ENCODE data around the gene FBRSL1.

Gene FBRSL1

DNA sequence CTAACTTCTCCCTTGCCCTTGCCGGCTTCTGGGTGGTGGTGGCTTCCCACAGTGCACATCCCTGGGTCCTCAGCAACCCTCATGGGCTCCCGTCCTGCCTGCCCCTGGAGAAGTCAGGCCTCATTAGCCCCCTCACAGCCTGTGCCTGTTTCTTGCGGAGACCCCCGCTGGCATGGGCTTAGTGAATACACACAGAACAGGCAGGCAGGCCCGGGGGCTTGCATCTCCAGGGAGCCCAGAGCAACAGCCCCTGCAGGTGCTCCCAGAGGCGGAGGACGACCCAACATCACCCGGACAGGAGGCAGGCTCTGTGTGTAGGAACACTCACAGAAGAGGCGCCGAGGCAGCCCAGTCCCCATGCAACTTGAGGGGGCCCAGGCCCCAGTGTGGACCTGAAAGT is 25.1 kb upstream of the FBRSL1 start:
- no peak overlapping the region for H3K4me3 ChIP-seq (ENCODE audit: low read depth in 1 of 2, low read length in 2 of 2)
- no peaks in the 10 kb centered on the region for H3K4me1 ChIP-seq (ENCODE audit: control insufficient read depth in 1 of 2, insufficient read depth in 2 of 2, low read length in 2 of 2)
- H3K27ac ChIP-seq (ENCODE audit: low read length): no peak overlapping the region
- no peaks in the 10 kb centered on the region for H3K27me3 ChIP-seq (ENCODE audit: low read depth, low read length)
- H3K36me3 ChIP-seq (ENCODE audit: control insufficient read depth in 1 of 2, insufficient read depth in 2 of 2, low read length in 2 of 2): no peaks in the 10 kb centered on the region
- no peaks in the 10 kb centered on the region for H3K9me3 ChIP-seq (ENCODE audit: control insufficient read depth in 1 of 2, low read length in 2 of 2)

DNA sequence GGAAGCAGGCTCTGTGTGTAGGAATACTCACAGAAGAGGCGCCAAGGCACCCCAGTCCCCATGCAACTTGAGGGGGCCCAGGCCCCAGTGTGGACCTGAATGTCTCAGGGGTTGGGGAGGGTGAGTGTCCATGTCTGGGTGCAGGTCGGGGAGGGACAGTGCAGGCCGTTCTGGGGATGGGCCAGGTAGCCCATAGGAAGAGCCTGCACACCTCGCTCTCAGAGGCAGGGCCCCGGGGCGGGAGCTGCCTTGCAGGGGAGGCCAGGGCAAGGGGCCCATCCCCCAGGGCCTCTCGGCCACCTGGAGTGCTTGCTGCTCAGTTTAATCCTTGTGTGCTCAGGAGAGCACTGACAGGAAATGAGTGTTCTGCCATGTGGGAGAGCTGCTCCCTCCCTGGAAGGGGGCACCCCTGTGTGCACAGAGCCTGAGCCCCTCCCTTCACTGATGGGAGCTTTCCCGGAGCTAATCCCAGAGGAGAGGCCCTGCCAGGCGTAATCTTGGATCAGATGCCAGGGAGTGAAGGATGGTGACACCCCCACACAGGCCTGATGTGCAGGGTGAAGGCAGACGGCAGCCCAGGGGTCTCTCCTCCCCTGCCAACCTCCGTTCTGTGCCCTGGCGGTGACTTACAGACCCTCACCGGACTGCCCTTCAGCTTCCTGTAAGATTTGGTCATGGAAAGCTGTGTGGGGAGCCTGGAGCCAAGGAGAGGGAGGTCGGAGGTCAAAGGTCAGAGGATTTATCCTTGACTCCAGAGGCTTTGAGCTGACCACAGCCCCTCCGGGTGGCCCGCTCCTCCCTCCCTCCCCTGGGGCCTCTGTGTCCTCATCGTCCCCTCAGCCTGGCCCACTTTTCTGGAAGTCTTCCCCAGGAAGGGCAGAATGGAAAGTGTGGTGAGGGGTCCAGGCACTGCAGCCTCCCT is 24.4 kb upstream of the FBRSL1 start:
- no peaks in the 10 kb centered on the region for H3K27me3 ChIP-seq (ENCODE audit: low read depth, low read length)
- no peaks in the 10 kb centered on the region for H3K9me3 ChIP-seq (ENCODE audit: control insufficient read depth in 1 of 2, low read length in 2 of 2)
- H3K27ac ChIP-seq (ENCODE audit: low read length): no peak overlapping the region
- no peaks in the 10 kb centered on the region for H3K36me3 ChIP-seq (ENCODE audit: control insufficient read depth in 1 of 2, insufficient read depth in 2 of 2, low read length in 2 of 2)
- H3K4me3 ChIP-seq (ENCODE audit: low read depth in 1 of 2, low read length in 2 of 2): no peak overlapping the region
- no peaks in the 10 kb centered on the region for H3K4me1 ChIP-seq (ENCODE audit: control insufficient read depth in 1 of 2, insufficient read depth in 2 of 2, low read length in 2 of 2)

DNA sequence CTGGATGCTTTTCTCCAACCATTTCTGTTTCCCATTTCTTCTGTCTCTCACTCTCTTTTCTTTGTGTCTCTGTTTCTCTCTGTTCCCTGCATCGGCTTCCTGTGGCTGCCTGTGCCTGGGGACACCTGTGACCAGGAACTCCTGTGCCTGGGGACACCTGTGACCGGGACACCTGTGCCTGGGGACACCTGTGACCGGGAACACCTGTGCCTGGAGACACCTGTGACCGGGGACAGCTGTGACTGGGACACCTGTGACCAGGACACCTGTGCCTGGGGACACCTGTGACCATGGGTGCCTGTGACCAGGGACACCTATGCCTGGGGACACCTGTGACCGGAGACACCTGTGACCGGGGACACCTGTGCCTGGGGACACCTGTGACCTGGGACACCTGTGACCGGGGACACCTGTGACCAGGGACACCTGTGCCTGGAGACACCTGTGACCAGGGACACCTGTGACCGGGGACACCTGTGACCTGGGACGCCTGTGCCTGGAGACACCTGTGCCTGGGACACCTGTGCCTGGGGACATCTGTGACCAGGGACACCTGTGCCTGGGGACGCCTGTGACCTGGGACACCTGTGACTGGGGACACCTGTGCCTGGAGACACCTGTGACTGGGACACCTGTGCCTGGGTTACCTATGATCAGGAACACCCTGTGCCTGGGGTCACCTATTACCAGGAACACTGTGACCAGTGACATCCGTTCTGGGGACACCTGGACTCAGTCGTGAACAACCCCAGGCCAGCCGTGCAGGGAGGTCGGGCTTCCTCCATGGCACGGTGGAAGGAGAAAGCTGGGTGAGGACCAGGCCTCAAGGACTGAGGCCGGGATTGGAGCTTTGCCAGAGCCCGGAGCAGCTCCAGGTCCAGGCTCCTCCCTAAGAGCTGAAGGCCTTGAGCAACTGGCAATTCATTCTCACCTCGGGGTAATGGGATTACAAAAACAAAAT is 23.4 kb upstream of the FBRSL1 start:
- no peaks in the 10 kb centered on the region for H3K4me1 ChIP-seq (ENCODE audit: control insufficient read depth in 1 of 2, insufficient read depth in 2 of 2, low read length in 2 of 2)
- no peaks in the 10 kb centered on the region for H3K27me3 ChIP-seq (ENCODE audit: low read depth, low read length)
- no peak overlapping the region for H3K27ac ChIP-seq (ENCODE audit: low read length)
- no peak overlapping the region for H3K4me3 ChIP-seq (ENCODE audit: low read depth in 1 of 2, low read length in 2 of 2)
- H3K9me3 ChIP-seq (ENCODE audit: control insufficient read depth in 1 of 2, low read length in 2 of 2): no peaks in the 10 kb centered on the region
- no peaks in the 10 kb centered on the region for H3K36me3 ChIP-seq (ENCODE audit: control insufficient read depth in 1 of 2, insufficient read depth in 2 of 2, low read length in 2 of 2)

DNA sequence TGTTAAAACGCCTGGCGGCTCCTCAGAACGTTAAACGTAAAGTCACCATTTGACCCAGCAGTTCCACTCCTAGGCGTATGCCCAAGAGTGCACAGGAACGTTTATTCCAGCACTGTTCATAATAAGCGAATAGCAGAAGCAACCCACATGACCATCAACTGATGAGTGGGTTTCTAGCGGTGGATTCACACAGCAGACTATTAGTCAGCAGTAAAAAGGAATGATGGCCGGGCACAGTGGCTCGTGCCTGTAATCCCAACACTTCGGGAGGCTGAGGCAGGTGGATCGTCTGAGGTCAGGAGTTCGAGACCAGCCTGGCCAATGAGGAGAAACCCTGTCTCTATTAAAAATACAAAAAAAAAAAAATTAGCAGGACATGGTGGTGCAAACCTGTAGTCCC is 22.4 kb upstream of the FBRSL1 start:
- Histone ChIP-seq H3K27me3 (ENCODE audit: low read depth, low read length) (no peaks in the 10 kb centered on the region), H3K9me3 (ENCODE audit: control insufficient read depth in 1 of 2, low read length in 2 of 2) (no peaks in the 10 kb centered on the region), H3K27ac (ENCODE audit: low read length) (no peak overlapping the region)

DNA sequence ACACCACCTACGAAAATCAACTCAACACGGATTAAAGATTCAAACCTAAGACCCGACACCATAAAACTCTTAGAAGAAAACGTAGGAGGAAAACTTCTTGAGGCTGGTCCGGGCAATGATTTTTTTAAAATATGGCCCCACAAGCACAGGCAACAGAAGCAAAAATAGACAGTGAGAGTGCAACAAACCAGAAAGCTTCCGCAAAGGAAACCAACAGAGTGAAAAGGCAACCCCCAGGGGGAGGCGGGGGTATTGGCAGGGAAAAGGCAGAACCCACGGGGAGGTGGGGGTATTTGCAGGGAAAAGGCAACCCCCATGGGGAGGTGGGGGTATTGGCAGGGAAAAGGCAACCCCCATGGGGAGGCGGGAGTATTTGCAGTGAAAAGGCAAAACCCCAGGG is 20.5 kb upstream of the FBRSL1 start:
- Histone ChIP-seq H3K4me3 (ENCODE audit: low read depth in 1 of 2, low read length in 2 of 2) (no peak overlapping the region), H3K27ac (ENCODE audit: low read length) (no peak overlapping the region), H3K36me3 (ENCODE audit: control insufficient read depth in 1 of 2, insufficient read depth in 2 of 2, low read length in 2 of 2) (no peaks in the 10 kb centered on the region), H3K9me3 (ENCODE audit: control insufficient read depth in 1 of 2, low read length in 2 of 2) (no peaks in the 10 kb centered on the region), H3K4me1 (ENCODE audit: control insufficient read depth in 1 of 2, insufficient read depth in 2 of 2, low read length in 2 of 2) (no peaks in the 10 kb centered on the region), H3K27me3 (ENCODE audit: low read depth, low read length) (no peaks in the 10 kb centered on the region)

More for the DNA sequence above, 22.4 kb upstream of the FBRSL1 start:
- Histone ChIP-seq H3K4me3 (ENCODE audit: low read depth in 1 of 2, low read length in 2 of 2) (no peak overlapping the region), H3K4me1 (ENCODE audit: control insufficient read depth in 1 of 2, insufficient read depth in 2 of 2, low read length in 2 of 2) (no peaks in the 10 kb centered on the region), H3K36me3 (ENCODE audit: control insufficient read depth in 1 of 2, insufficient read depth in 2 of 2, low read length in 2 of 2) (no peaks in the 10 kb centered on the region)

DNA sequence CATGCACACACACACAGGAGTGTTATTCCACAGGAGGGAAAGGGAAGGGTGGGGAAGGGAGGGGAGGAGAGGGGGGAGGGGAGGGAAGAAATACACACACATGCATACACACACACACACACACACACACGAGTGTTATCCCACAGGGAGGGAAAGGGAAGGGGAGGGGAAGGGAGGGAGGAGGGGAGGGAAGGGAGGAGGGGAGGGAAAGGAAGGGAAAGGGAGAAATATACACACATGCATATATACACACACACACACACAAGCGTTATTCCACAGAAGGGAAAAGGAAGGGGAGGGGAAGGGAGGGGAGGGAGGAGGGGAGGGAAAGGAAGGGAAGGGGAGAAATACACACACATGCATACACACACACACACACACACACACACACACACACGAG is 19.6 kb upstream of the FBRSL1 start:
- Histone ChIP-seq H3K4me3 (ENCODE audit: low read depth in 1 of 2, low read length in 2 of 2) (no peak overlapping the region), H3K4me1 (ENCODE audit: control insufficient read depth in 1 of 2, insufficient read depth in 2 of 2, low read length in 2 of 2) (no peaks in the 10 kb centered on the region), H3K36me3 (ENCODE audit: control insufficient read depth in 1 of 2, insufficient read depth in 2 of 2, low read length in 2 of 2) (no peaks in the 10 kb centered on the region), H3K27ac (ENCODE audit: low read length) (no peak overlapping the region), H3K27me3 (ENCODE audit: low read depth, low read length) (no peaks in the 10 kb centered on the region), H3K9me3 (ENCODE audit: control insufficient read depth in 1 of 2, low read length in 2 of 2) (no peaks in the 10 kb centered on the region)

DNA sequence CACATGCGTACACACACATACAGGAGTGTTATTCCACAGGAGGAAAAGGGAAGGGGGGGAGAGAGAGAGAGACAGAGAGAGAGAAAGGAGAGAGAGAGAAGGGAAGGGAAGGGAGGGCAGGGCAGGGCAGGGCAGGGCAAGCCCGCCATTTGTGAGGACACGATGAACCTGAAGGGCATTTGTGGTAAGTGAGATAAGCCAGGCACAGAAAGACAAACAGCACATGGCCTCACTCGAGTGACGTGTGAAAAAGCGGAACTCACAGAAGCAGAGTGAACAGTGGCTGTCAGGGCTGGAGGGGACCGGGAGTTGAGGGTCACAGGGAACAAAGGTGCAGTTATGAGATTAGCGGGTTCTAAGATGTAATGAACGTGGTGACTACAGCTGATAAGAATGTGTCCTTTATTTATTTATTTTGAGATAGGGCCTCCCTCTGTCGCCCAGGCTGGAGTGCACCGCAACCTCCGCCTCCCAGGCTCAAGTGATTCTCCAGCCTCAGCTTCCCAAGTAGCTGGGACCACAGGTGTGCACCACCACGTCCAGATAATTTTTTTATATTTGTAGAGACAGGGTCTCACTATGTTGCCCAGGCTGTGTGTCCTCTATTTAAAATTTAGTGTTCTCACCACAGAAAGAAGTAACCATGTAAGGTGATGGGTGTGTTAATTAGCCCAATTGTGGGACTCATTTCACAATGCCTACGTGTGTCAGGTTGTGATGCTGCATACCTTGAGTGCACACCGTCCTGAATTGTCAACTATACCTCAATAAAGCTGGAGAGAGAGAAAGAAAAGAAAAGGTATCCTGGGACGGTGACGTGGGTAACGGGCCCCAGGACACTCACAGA is 18.7 kb upstream of the FBRSL1 start:
- Histone ChIP-seq H3K9me3 (ENCODE audit: control insufficient read depth in 1 of 2, low read length in 2 of 2) (no peaks in the 10 kb centered on the region), H3K27ac (ENCODE audit: low read length) (no peak overlapping the region), H3K4me1 (ENCODE audit: control insufficient read depth in 1 of 2, insufficient read depth in 2 of 2, low read length in 2 of 2) (no peaks in the 10 kb centered on the region), H3K36me3 (ENCODE audit: control insufficient read depth in 1 of 2, insufficient read depth in 2 of 2, low read length in 2 of 2) (no peaks in the 10 kb centered on the region), H3K4me3 (ENCODE audit: low read depth in 1 of 2, low read length in 2 of 2) (no peak overlapping the region), H3K27me3 (ENCODE audit: low read depth, low read length) (no peaks in the 10 kb centered on the region)

DNA sequence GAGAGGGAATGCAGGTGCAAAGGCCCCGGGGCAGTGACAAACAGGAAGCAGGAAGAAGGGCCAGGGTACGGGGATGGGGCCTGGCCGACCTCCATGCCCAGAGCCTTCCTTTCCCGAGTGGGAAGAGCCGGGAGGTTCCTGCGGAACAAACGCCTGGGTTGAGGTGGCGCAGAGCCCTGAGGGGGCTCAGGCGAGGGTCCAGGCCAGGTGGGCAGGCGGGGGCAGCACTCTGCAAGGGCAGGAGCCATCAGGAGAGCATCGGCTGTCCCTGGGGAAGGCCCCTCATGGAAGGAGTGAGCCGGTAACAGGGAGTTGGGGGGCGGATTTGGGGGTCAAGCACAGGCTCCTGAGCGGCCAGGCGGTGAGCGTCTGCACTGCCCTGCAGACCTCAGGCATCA is 18.1 kb upstream of the FBRSL1 start:
- H3K27ac ChIP-seq (ENCODE audit: low read length): no peak overlapping the region
- H3K27me3 ChIP-seq (ENCODE audit: low read depth, low read length): no peaks in the 10 kb centered on the region
- no peaks in the 10 kb centered on the region for H3K4me1 ChIP-seq (ENCODE audit: control insufficient read depth in 1 of 2, insufficient read depth in 2 of 2, low read length in 2 of 2)
- H3K36me3 ChIP-seq (ENCODE audit: control insufficient read depth in 1 of 2, insufficient read depth in 2 of 2, low read length in 2 of 2): no peaks in the 10 kb centered on the region
- no peak overlapping the region for H3K4me3 ChIP-seq (ENCODE audit: low read depth in 1 of 2, low read length in 2 of 2)
- no peaks in the 10 kb centered on the region for H3K9me3 ChIP-seq (ENCODE audit: control insufficient read depth in 1 of 2, low read length in 2 of 2)

DNA sequence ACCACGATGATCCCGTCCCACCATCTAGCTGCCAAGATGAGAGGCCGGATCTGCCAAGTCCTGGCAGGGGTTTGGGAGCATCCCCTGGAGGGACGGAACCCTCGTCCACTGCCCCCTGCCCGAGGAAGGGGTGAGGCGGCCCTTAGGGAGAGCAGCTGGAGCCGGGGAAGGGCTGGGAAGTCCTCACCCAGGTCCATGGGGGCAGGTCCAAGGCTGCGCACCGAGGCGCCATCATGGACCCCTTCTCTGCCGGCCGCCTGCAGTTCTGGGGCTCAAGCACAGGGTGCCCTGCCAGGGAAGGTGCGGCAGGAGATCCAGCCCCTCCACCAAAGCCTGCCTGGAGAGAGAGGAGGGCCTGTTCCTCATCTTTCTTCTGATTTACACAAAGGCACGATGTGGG is 17.6 kb upstream of the FBRSL1 start:
- H3K27ac ChIP-seq (ENCODE audit: low read length): no peak overlapping the region
- no peaks in the 10 kb centered on the region for H3K27me3 ChIP-seq (ENCODE audit: low read depth, low read length)
- no peak overlapping the region for H3K4me3 ChIP-seq (ENCODE audit: low read depth in 1 of 2, low read length in 2 of 2)
- H3K9me3 ChIP-seq (ENCODE audit: control insufficient read depth in 1 of 2, low read length in 2 of 2): no peaks in the 10 kb centered on the region
- no peaks in the 10 kb centered on the region for H3K36me3 ChIP-seq (ENCODE audit: control insufficient read depth in 1 of 2, insufficient read depth in 2 of 2, low read length in 2 of 2)
- no peaks in the 10 kb centered on the region for H3K4me1 ChIP-seq (ENCODE audit: control insufficient read depth in 1 of 2, insufficient read depth in 2 of 2, low read length in 2 of 2)

DNA sequence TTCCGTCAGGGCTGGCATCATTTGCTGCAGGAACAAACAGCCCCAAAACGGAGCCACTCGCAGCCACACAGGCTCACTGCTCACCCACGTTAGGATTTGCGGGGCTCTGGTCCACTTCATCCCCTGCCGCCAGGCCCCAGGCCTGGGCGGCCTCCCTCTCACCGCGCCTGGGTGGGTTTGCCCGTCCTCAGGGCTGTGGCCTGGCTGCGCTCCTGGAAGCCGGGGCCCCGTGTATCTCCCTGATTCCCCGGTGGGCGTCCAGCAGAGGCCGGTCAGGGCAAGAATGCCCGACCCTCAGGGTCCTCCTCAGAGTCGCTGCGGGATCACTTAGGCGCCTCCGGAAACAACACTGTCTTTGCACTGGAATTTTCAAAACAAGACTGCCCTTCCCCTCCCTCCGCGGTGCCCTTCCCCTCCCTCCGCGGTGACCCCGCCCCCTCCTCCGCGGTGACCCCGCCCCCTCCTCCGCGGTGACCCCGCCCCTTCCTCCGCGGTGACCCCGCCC is 15.7 kb upstream of the FBRSL1 start:
- no peaks in the 10 kb centered on the region for H3K27me3 ChIP-seq (ENCODE audit: low read depth, low read length)
- no peak overlapping the region for H3K4me3 ChIP-seq (ENCODE audit: low read depth in 1 of 2, low read length in 2 of 2)
- H3K27ac ChIP-seq (ENCODE audit: low read length): no peak overlapping the region
- no peaks in the 10 kb centered on the region for H3K4me1 ChIP-seq (ENCODE audit: control insufficient read depth in 1 of 2, insufficient read depth in 2 of 2, low read length in 2 of 2)
- no peaks in the 10 kb centered on the region for H3K9me3 ChIP-seq (ENCODE audit: control insufficient read depth in 1 of 2, low read length in 2 of 2)
- no peaks in the 10 kb centered on the region for H3K36me3 ChIP-seq (ENCODE audit: control insufficient read depth in 1 of 2, insufficient read depth in 2 of 2, low read length in 2 of 2)
